H54 (cell line): ENCODE data around the gene ZNF213.

Experiments used
- DNase-seq: peaks from one replicate; pipeline ENCODE4 v3.0.0; 2011; ENCODE audit warnings: low spot score, mixed read lengths; ENCODE audit not compliant: insufficient read length
- FAIRE-seq: peaks from 3 replicates; lab custom pipeline; 2011; peaks lifted over from hg19 to GRCh38; lab: Jason Lieb, UNC
- POLR2A ChIP-seq: IDR thresholded peaks from 2 replicates; pipeline ENCODE4 v1.6.1; 2011; ENCODE audit warnings: low read depth, mild to moderate bottlenecking, low read length

ZNF213 gene

DNA sequence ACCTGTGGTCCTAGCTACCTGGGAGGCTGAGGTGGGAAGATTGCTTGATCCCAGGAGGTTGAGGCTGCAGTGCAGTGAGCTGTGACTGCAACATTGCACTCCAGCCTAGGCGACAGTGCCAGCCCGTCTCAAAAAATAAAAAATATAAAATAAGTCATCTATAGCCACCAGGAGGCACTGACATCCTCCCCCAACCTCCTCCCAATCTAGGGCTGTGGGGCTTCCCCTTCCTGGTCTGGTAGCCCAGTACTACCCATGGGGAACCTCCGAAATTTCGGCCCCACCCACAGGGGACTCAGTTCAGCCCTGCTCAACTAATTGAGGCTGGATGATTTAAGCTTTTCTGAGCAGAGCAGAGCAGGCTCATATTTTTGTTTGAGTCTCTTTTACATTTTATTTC is 39.0 kb upstream of the ZNF213 start:
- FAIRE-seq = no peak
- no peak for DNase-seq
- no peak for TF ChIP-seq POLR2A

GRCh38 chr16:3096362-3096761 is 38.5 kb upstream of the ZNF213 start:
- TF ChIP-seq POLR2A = no peak
- DNase-seq (no peak), FAIRE-seq (no peak)

DNA sequence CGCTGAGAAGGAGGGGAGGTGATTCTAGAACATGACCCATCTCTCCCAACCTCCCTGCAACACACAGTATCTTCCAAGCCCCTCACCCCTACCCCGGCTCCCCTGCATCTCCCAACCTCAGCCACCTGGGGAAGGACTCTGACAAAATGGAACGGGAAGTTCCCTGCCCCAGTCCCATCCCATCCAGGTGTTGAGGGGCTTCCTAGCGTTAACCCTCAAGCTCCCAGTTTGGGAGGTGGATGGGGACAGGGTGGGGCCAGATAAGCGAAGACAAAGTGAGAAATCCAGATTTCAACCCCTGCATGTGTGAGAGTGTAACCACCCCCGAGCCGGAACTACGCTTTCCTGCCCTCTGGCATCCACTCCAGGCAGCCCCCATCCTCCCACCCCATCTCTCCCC is 37.6 kb upstream of the ZNF213 start:
- no peak for FAIRE-seq
- no peak for DNase-seq
- no peak for TF ChIP-seq POLR2A

DNA sequence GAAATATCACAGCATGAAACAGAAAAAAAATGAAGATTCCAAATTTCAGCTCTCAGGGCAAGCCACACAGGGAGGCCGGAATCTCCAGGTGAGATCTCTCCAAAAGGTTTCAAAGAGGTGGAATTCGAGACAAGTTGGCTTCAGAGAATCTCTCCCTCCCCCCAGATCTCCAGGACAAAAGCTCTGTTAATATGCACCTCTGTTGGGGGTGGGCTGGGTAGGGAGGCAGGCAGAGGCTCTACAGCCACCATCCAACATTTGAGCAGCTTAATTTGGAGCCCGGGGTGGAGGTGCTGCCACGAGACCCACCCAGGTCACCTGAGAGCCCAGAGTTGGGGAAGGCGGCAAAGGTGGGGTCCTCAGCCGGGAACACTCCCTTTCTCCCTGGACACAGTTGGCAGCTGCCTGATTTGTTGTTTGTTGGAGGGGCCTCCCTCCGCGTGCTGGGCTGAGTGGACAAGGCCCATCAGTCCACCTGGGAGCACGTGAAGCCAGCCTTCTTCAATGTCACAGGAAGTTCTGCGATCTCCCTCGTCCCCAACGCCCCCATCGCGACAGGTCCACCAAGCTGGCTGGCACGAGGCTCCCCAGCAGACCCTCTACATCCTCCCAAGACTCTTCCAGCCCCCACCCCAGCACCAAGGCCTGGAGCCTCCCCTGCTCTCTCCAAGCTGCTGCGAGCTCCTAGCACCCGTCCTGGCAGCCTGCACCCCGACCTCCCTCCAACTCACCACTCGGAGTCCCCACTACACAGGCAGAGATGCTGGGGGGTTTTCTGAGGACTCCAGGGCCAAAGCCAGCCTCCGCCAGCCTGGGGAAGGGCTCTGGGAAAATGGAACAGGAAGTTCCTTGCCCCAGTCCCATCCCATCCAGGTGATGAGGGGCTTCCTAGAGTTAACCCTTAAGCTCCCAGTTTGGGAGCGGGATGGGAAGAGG is 36.1 kb upstream of the ZNF213 start, which contains the start of gene ZSCAN10:
TSS of gene ZSCAN10 (minus strand) at position 836 of the 936 bp plus-strand sequence. CDS start 6,357 bp downstream, outside the sequence.
- TF ChIP-seq POLR2A = no peak
- FAIRE-seq = no peak
- no peak for DNase-seq

GRCh38 chr16:3099395-3099731 is 35.5 kb upstream of the ZNF213 start:
- FAIRE-seq = no peak
- DNase-seq = no peak
- TF ChIP-seq POLR2A = no peak

DNA sequence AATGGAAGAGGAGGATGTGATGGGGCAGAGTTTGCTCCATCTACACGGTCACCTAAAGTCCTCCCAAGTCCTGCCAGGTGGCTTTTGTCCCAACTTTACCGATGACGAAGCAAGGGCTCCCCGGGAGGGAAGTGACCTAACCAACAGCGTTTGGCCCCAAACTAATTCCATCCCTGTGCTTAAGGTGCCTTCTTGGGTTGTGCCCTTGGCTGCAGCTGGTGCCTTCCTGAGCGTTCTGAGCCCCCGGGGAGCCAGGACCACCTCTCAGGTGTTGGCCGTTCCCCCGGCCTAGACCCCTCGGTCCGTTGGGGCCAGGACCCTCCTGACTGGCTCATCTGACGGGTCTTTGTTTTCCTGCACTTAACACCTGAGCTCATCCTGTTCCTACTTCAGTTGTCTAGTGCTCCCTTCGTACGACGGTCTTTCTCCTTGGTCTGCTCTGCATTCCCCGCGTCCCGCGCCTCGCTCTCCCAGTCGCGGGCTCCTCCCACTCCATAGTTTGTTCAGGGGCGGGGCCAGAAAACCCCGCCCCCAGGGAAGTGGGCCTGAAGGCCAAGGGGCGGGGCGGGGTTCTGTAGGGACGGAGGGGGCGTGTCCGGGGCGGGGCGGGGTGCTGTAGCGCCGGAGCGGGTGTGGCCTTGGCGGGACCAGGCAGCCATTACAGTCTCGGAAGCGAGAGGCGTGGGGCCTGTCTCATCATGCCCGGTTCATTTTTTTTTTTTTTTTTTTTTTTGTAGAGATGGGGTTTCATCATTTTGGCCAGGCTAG is 34.9 kb upstream of the ZNF213 start:
- DNase-seq (peak; percentile 87), FAIRE-seq (no peak)

DNA sequence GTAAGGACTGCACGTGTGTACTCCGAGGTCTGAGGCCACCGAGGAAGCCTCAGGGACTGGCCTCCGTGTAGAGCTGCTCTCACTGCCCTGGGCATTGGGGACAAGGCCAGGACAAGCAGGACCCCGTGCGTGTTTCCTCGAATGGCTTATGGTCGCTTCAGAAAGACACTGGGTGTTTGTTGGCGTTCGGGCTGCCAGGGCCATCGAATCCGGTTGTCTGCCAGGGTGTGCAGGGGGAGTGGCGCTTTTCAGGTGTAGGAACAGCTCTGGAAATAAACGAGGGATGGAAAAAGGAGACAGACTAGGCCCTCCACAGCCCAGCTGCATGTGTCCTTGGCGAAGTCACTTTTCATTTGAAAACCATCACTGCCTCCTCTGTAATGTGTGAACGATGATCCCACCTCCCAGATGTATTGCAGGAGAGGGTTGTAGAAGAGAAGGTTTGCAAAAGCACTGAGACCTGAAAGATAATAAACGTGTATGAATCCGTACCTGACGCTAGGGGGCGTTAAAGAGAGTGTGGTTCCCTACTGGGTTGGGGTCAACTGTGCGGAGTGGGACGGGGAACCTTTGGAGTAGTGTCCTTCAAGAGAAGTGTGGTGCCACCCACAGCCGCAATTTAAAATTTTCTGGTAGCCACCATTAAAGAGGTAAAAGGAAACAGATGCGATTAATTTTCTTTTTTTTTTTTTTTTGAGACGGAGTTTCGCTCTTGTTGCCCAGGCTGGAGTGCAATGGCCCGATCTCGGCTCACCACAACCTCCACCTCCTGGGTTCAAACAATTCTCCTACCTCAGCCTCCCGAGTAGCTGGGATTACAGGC is 33.6 kb upstream of the ZNF213 start:
- no peak for DNase-seq
- no peak for TF ChIP-seq POLR2A
- no peak for FAIRE-seq

More for the DNA sequence above, 34.9 kb upstream of the ZNF213 start:
- TF ChIP-seq POLR2A = no peak

- no peak for TF ChIP-seq POLR2A
- DNase-seq (no peak), FAIRE-seq (no peak)
Observed at GRCh38 chr16:3101841-3102470, 32.9 kb upstream of the ZNF213 start.

DNA sequence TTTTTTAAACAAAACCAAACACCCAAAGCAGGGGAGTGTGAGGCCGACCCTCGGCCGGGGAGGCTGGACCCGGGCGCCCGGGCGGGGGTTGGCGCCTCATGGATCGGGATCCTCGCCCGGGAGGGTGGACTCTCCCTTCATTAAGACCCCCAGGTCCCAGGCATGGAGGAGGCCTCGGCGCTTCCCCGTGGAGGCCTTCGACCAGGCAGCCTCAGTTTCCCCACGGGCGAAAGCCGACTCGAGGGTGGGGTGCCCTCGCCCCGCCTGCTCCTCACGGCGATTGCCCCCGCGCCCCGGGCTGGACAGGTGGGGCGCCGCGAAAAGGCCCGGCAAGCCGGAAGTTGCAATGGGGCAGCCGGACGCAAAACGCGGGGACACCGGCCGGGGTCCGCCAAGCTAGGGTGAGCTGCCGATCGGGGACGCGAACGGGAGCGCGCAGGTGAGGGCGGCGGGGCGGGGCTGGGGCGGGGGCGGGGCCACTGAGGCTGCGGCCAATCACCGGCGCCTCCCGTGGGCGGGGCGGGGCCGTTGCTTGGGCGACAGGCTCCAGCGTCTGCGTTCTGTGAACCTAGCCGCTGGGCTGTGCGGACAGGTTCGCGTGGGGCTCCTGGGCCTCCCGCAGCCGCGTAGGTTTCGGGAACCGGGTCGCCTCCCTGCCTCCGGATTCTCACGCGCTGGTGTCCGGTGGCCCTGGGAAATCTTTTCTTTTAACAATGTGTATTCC is 28.5 kb upstream of the ZNF213 start:
- TF ChIP-seq POLR2A = peak; percentile 53
- peak; percentile 95 for DNase-seq
- no peak for FAIRE-seq

DNA sequence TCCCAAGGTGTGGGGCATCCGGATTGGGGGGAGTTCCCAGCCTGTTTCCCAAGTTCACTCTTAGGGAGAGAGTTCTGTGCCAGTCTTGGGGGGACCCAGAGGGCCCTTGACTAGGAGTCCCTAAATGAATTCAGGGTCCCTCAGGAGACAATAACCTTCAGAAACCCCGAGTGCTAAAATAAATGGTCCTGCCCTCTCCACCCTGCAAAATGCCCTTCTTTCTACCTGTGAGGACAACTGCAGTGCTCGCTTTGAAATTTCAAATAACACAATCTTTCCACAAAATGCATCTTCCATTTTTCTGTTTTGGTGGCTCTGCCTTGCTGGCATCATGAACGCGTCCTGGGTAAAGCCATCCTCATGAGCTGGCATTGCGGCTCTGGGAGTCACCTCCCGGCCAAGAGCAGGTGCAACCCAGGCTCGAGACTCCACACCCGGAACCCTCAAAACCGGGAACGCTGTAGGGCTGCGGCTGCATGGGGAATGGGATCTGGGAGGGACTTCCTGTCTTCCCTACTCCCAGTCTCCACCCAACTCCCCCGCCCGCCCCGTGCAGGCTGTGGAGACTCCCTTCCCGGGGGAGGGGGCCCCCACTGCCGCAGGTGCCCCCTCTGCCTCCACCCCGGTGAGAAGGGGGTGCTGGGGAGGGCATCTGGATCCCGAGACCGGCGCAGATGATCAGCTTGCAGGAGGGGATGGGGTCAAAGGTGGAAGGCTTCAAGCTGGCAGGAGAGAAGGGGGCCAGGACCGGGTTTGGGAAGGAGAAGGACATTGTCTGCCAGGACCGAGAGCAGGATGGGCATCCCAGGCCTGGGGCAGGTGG is 22.6 kb upstream of the ZNF213 start, which contains the start of gene ZNF205:
TSS of gene ZNF205 (plus strand) at position 529 of the 823 bp plus-strand sequence. CDS start 845 bp downstream, outside the sequence.
- TF ChIP-seq POLR2A = peak; percentile 13
- DNase-seq (peak; percentile 93), FAIRE-seq (no peak)

DNA sequence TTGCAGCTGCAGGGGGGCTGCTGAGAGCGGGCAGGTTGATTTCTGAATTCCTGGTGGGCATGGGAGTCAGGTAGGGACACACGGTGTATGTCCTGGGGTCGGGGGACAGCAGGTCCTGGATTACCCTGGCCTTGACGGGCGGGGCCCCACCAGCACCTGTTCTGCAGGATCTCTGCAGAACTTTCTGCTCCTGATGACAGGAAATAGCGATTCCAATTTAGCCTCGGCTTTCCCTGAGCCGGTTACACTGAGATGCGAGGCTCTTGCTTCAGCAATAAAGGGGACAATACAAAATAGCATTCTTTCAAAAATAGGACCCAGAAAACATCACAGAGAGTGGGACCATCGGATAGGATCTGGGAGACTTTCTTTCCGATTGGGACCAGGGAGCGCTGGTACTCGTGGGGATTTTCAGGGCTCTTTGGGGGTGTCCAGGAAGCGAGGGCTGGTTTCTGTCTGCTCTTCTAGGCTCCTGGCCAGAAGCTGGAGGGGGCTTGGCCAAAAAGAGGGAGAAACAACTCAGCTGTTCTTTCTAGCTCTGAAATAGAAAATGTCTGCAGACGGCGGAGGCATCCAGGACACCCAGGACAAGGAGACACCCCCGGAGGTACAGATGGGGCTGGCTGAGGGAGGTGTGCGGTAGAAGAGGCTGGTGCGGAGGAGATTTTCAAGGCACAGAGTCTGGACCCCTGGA is 21.8 kb upstream of the ZNF213 start:
- DNase-seq (no peak), FAIRE-seq (no peak)
- TF ChIP-seq POLR2A = no peak; the same call in 1 of the 2 replicates
